Fibroblast of mammary gland (primary cell): Measurements from ENCODE around the gene ZNF275.
"Not testable (repeated sequence)": the region's sequence is repeated elsewhere in the genome, so short reads cannot be mapped to it uniquely, and the experiment has no call there.

ENCODE experiments used
- DNase-seq: peaks from one replicate; pipeline ENCODE4 v3.0.0-alpha.2; 2010; ENCODE audit warnings: low read depth
- H3K4me3 ChIP-seq: 2 replicates; pipeline ENCODE4 v1.5.1; 2011; ENCODE audit warnings: low read depth, mild to moderate bottlenecking, low read length, moderate library complexity; ENCODE audit not compliant: control insufficient read depth
- TF ChIP-seq, protein P1 (sequence below): conservative IDR thresholded peaks from 2 replicates; pipeline ENCODE4 v1.5.1; 2011; ENCODE audit warnings: low read depth, low read length, inconsistent platforms; ENCODE audit not compliant: control insufficient read depth, insufficient read depth

Gene ZNF275

GRCh38 chrX:153387987-153388721 is 54.2 kb downstream of the ZNF275 start:
- H3K4me3 ChIP-seq, result no peak overlapping the region
- DNase-seq, result no peak
- TF ChIP-seq, protein P1, sequence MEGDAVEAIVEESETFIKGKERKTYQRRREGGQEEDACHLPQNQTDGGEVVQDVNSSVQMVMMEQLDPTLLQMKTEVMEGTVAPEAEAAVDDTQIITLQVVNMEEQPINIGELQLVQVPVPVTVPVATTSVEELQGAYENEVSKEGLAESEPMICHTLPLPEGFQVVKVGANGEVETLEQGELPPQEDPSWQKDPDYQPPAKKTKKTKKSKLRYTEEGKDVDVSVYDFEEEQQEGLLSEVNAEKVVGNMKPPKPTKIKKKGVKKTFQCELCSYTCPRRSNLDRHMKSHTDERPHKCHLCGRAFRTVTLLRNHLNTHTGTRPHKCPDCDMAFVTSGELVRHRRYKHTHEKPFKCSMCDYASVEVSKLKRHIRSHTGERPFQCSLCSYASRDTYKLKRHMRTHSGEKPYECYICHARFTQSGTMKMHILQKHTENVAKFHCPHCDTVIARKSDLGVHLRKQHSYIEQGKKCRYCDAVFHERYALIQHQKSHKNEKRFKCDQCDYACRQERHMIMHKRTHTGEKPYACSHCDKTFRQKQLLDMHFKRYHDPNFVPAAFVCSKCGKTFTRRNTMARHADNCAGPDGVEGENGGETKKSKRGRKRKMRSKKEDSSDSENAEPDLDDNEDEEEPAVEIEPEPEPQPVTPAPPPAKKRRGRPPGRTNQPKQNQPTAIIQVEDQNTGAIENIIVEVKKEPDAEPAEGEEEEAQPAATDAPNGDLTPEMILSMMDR, result no peak

- no peak for DNase-seq
- H3K4me3 ChIP-seq, result no peak overlapping the region
- TF ChIP-seq, protein P1, result no peak
Measured at GRCh38 chrX:153388722-153389459, 54.9 kb downstream of the ZNF275 start.

DNA sequence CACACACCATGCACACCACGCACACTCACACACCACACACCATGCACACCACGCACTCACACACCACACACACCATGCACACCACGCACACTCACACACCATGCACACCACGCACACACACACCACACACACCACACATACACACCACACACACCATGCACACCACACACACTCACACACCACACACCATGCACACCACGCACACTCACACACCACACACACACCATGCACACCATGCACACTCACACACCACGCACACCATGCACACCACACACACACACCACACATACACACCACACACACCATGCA is 55.5 kb downstream of the ZNF275 start:
- DNase-seq, H3K4me3 ChIP-seq: not testable (repeated sequence)

- TF ChIP-seq, protein P1, result no peak
- DNase-seq, result no peak
- H3K4me3 ChIP-seq, result no peak overlapping the region
Measured at GRCh38 chrX:153392642-153393321, 58.8 kb downstream of the ZNF275 start.

- TF ChIP-seq, protein P1, result no peak
- no peak overlapping the region for H3K4me3 ChIP-seq
- DNase-seq, result no peak
Measured at GRCh38 chrX:153394612-153395011, 60.7 kb downstream of the ZNF275 start.

GRCh38 chrX:153395613-153396319 is 61.8 kb downstream of the ZNF275 start:
- H3K4me3 ChIP-seq, result no peak overlapping the region
- TF ChIP-seq, protein P1, result no peak
- no peak for DNase-seq
